Stimulated activated CD4-positive, alpha-beta T cell treated with anti-CD3 and anti-CD28 coated beads, Interleukin-12 subunit alpha, Interleukin-12 subunit beta, amount 100 ng/mL, for 24 hours (primary cell): ENCODE results near the gene EP400.
A peak's percentile ranks its signal among the peaks of the same experiment; 100 is the strongest.

Experiments used
- DNase-seq, 2 experiments: peaks; one replicate each; pipeline ENCODE4 v3.0.0-alpha.2; 2020; ENCODE audit warnings: low read depth in 2 of 2

EP400 gene

DNA sequence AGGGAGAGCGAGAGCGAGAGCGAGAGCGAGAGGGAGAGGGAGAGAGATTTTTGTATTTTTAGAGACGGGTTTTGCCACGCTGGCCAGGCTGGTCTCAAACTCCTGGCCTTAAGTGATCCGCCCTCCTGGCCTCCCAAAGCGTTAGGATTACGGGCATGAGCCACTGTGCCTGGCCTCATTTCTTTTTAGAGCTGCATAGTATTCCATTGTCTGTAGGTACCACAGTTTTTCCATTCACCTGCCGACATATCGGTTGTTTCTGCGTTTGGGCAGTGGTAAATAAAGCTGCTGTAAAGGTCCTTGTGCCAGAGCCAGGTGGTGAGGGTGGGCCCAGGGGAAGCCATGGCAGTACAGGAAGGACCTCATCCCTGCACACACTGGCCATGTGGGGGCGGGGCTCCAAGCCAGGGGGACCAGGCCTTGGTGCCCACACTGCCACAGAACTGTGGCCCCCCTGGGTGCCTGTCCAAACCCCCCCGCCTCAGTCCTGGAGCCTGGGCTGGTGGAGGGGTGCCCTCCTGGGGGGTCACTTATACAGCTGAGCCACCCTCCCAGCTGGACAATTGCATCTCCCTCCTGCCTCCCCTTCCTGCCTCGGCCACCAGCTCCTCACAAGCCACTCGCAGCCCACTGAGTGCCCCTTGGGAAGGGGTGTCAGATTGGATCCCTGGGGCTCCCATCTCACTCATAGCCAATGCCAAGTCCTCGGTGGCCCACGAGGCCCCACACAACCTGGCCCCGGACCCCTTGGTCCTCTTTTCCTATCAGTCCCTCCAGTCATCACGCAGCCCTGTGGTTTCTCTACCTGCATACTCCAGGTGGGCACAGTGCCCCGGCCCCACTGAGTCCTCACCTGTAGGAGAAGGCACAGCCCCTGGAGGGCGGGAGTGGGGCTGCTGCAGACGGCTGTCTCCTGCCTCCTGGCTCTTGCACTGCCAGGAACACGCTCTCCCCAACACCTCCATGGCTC lies 22.3 kb upstream of the EP400 start:
- no peak for DNase-seq

DNA sequence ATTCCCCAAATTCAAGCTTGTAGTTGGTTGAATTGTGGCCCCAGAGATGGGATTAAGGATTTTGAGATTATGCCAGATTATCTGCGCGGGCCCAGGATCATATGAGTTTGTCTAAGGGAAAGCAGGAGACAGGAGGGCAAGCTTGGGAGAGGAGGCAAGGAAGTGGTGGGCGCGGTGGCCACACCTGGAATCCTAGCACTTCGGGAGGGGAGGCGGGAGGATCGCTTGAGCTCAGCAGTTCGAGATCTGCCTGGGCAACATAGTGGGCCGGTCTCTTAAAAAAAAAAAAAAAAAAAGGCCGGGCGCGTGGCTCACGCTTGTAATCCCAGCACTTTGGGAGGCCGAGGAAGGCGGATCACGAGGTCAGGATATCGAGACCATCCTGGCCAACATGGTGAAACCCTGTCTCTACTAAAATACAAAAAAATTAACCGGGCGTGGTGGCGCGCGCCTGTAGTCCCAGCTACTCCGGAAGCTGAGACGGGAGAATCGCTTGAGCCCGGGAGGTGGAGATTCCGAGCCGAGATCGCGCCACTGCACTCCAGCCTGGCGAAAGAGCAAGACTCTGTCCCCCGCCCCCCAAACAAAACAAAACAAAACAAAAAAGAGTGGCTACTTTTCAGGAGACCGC lies 21.5 kb upstream of the EP400 start:
- peak in 1 of 2 experiments; percentile 25 for DNase-seq

DNA sequence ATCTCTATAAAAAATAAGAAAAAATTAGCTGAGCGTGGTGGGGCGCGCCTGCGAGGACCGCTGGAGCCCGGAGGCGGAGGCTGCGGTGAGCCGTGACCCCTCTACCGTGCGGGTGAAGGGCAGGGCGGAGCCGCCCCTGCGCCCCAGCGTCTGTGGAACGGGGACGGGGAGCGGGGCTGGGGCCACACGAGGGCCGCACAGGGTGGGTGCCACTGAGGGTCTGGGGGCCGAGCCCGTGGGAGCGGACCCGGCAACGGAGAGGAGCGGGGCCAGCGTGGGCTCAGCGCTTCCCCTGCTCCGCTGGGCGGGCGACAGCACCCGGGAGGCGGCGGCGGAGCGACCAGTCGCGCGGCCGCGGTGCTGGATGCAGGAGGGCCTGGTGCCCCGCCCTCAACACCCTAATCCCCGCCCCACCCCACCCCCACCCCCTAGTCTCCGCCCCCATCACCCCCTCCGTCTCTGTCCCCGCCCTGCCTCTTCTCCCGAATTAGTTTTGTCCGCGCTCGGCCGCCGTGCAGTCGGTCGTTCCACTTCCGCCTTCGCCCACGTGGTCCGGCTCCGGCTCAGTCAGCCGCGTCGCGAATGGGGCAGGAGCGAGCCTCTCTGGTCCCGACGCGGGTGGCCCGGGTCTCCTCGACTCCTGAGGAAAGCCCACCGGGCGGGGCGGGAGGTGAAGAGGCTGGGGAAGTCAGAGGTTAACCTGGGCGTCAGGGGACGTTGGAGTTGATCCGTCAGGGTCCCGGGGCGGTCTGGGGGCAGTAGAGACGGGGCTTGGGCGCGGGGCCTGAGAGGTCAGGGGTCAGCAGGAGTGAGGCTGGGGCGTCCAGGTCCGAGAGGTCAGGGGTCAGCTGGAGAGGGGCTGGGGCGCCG lies 20.8 kb upstream of the EP400 start, which contains the start of gene PUS1:
TSS of gene PUS1 (plus strand) at position 566 of the 870 bp plus-strand sequence. CDS start 447 bp downstream, outside the sequence.
- peak; percentile 85 to 88 for DNase-seq

DNA sequence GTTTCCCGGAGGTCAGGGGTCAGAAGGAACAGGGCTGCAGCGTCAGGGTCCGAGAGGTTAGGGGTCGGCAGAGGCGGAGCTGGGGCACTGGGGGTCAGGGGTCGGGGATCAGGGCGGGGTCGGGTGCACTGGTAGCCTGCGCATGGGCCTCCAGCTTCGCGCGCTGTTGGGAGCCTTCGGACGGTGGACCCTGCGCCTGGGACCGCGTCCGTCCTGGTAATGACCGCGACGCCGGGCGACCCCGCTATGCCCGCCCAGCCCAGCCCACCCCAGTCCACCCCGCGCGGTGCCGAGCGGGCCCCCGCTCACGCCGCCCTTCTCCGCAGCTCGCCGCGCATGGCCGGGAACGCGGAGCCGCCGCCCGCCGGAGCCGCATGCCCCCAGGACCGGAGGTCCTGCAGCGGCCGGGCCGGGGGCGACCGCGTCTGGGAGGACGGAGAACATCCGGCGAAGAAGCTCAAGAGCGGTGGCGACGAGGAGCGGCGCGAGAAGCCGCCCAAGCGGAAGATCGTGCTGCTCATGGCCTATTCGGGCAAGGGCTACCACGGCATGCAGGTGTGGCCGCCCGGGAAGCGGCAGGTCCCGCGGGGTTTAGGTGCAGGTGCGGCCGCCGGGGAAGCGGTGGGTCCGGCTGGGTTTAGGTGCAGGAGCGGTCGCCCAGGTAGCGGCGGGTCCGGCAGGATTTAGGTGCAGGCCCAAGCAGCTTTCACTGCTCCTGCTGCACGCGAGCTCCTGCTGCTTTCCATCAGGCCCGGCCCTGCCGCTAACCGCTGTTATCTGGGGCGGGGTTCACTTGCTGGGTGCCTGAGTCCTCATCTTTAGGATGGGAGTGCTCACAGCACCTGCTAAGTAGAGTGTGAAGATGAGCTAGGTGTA lies 19.9 kb upstream of the EP400 start:
- DNase-seq, result no peak

DNA sequence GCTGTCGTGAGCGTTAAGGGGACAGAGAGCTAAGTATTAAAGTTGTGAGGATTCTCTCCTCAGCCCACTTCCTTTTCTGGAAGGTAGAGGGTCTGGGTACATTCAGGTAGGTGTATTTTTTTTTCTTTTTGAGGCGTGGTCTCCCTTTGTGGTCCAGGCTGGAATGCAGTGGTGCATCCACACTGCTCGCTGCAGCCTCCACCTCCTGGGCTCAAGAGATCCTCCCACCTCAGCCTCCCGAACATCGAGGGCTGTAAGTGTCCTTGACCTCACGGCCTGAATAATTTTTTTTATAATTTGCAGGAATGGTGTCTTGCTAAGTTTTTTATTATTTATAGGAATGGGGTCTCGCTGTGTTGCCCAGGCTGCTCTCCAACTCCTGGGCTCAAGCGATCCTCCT lies 19.2 kb upstream of the EP400 start:
- DNase-seq, result no peak

DNA sequence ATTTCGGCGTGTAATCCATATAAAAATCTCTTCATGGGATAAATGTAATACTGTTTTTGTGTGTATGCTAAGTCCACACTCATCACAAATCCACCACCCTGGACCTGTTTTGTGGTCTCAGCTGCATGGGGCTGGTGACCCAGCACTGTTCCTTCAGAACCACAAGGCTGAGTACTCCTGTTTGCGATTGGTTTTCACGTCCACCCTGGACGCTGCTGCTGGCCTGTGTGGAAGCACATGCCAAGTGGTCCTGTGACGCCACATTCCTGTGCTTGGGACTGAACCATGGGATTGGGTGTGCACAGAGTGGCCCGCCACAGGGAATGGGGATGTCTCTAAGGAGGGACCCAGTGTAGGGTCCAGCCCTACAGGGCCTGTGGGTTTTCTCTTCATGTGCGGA lies 16.4 kb upstream of the EP400 start:
- no peak for DNase-seq

DNA sequence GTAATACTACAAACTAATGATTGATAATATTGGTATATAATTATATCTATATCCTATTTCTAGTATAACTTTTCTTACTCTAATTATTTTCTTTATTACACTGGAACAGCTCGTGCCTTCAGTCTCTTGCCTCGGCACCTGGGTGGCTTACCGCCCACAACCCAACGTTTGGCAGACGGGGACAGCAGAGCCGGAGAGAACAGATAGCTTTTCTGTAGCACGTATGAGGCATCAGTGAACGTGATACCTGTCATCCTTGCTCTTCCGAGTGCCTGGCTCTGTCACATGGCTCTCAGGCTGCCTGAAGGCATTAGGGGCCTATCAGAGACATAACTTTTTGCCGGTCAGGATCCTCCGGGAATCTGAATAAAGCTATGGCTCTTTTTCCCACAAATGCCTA lies 15.2 kb upstream of the EP400 start:
- no peak for DNase-seq

DNA sequence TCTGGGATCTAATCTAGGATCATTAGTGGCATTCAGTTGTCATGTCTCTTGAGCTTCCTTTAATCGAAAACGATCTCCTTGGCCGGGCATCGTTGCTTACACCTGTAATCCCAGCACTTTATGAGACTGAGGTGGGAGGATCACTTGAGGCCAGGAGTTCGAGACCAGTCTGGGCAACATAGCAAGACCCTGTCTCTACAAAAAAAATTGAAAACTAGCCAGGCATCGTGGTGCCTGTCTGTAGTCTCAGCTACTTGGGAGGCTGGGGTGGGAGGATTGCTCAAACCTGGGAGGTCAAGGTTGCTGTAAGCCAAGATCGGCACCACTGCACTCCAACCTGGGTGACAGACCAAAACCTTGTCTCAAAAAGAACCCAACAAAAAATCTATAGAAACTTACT lies 11.7 kb upstream of the EP400 start:
- DNase-seq, result no peak

DNA sequence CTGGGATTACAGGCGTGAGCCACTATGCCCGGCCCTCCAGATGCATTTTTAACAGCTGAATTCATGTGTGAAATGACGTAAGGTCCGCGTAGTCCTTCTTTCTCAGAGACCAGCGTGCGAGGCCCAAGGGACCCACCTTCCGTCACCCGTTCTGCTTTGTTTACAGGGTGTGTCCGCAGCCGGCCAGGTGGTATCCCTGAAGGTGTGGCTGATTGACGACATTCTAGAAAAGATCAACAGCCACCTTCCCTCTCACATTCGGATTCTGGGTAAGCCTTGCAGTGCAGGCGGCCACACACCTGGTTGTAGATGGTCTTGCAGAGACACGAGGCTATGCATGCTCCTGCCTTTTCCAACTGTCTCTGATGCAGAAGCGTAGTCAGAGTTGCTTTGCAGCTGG lies 10.7 kb upstream of the EP400 start:
- no peak for DNase-seq

DNA sequence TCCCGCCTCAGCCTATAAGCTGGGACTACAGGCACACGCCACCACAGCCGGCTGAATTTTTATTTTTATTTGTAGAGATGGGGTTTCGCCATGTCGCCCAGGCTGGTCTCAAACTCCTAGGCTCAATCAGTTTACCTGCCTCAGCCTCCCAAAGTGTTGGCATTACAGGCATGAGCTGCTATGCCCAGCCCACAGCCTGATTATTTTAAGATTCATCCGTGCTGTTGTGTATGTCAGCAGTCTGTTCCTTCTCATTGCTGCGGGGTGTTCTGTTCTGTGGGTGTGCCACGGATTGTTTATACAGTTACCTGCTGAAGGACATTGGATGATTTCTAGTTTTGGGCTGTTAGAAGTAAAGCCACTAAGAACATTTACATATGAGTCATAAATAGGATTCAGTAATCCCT lies 9.6 kb upstream of the EP400 start:
- DNase-seq, result no peak

DNA sequence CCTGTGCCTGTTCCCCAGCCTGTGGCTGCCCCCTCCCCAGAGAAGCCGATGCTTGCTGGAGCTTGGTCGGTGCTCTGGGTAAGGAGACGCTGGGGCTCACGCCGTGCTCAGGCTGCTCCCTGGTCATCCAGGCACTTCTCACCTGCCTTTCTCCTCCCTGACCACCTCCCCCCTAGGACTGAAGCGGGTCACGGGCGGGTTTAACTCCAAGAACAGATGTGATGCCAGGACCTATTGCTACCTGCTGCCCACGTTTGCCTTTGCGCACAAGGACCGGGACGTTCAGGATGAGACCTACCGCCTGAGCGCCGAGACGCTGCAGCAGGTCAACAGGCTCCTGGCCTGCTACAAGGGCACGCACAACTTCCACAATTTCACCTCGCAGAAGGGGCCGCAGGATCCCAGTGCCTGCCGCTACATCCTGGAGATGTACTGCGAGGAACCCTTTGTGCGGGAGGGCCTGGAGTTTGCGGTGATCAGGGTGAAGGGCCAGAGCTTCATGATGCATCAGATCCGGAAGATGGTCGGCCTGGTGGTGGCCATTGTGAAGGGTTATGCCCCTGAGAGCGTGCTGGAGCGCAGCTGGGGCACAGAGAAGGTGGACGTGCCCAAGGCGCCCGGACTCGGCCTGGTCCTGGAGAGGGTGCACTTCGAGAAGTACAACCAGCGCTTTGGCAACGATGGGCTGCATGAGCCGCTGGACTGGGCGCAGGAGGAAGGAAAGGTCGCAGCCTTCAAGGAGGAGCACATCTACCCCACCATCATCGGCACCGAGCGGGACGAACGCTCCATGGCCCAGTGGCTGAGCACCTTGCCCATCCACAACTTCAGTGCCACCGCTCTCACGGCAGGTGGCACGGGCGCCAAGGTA lies 8.4 kb upstream of the EP400 start:
- DNase-seq, result no peak

DNA sequence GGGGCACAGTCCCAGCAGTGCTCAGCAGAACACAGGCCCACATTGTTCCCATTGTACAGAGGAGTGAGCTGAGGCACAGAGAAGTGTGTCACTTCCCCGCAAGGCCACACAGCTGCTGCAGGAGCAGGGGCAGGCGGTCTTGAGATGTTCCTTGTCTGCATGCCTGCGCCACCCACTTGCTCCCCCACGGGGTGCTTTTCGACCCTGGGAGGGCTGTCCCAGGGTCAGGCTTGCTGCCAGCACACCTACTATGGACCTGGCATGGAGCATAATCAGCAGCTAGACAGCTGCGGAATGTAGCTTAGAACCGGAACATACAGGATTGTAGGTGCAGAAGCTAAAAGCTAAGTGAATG lies 7.8 kb upstream of the EP400 start:
- DNase-seq, result no peak

DNA sequence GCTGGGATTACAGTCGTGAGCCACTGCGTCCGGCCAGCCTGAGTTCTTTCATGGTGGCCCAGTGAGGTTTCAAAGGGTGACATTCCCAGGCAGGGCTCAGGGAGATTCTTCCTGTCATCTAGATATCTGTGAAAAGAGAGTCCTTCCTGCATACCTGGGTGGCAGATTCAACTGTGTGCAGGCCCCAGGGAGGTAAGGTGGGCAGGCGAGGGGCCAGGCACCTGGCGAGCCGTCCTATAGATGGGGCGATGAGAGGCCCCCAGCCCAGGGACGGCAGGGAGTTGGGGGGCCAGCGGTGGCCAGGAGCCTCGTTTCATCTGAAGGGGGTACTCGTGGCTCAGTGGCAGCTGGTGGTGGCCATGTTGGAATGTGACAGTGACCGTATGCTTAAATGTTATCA lies 7.1 kb upstream of the EP400 start:
- no peak for DNase-seq

DNA sequence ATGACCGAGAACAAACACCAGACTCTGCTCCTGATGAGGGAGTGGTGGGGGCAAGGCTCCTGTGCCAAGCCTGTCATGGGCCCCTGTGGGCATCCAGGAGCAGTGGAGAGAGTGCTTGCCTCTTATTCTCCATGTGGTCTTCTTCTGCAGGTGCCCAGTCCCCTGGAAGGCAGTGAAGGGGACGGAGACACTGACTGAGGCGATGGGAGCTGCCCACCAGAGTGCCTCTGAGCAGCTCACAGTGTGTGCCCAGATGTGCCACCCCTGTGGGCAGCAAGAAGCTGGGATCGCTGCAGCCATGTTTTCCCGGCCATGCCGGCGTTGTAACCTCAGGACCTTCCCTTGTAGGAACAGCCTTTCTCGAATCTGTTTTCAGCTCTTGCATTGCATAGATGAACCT lies 6.4 kb upstream of the EP400 start:
- DNase-seq, result no peak

DNA sequence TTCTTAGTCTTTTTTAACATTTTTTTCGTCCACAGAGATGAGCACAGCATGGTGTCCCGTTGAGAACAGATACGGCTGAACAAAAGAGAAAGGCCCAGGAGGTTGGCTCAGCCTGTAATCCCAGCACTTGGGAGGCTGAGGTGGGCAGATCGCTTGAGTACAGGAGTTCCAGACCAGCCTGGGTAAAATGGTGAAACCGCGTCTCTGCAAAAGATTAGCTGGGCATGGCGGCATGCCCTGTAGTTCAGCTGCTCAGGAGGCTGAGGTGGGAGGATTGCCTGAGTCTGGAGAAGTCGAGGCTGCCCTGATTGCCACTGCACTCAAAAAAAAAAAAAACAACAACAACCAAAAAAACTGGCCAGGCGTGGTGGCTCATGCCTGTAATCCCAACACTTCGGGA lies 5.9 kb upstream of the EP400 start:
- DNase-seq, result no peak

DNA sequence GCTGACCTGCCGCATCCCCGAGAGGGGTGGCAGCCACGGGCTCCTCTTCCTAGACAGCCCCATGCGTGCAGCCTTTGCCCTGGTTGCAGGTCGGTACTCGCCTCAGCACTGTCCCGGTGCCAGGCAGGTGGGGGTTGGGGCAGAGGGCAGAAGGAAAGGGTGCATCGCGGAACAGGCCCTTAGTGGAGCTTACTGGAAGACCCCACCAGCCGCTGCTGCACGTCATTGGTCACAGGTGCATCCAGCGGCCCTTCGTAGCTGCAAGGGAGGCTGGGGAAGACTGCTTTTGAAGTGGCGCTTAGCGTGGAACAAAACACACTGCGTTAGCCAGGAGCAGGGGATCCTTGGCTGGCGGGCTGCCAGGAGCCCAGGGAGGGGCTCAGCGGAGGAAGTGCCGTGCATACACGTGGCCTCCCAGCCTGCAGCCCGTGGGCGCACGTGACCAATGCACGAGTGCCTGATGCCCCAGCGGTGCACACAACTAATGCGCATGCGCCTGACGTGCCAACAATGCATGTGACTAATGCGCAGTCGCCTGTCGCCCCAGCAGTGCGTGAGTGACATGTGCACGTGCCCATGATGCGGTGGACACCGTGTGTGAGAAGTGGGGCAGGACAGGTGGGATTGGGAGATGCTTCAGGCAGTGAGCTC lies 5.0 kb upstream of the EP400 start:
- DNase-seq, result no peak

DNA sequence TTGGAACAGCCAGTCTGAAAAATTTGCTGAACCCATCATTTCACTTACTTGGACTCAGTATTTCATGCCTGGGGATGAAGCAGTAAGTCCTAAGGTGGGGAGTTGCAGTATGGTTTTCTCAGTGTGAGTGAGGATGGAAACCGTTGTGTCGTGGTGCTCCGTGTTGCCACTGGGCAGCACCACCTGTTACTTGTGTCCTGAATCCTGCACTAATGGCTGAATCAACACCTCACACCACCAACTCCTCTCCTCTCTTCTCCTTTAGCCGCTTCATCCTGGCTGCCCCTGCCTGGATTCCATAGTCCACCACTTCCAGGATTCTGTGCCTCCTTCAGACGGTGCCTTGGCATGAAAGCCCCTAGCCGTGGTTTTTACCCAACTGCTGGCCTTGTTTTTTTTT lies 3.0 kb upstream of the EP400 start:
- DNase-seq, result no peak

DNA sequence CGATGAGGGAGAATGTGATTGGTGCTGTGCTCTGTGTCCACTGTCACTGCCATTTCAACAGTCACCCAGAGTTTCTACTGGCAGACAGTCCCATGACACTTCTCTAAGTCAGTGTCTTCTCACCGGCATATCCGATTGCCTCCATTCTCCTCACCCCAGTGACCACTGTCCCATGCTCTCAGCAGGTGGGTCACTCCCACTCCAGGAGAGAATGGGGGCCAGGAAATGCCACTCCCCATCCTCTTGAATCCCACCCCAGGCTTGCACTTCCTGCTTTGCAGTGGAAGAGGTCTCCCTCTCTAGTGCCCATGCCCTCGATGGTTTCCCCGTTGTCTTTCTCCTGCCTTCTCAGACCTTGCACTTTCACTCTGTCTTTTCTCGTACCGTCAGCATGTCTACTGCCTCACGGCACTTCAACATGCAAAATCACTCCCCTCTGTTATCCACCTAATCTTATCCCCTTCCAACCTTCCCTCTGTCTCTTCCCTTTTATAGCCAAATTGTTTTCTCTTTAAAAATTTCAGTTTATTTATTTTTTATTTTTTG lies 2.2 kb upstream of the EP400 start:
- no peak for DNase-seq

DNA sequence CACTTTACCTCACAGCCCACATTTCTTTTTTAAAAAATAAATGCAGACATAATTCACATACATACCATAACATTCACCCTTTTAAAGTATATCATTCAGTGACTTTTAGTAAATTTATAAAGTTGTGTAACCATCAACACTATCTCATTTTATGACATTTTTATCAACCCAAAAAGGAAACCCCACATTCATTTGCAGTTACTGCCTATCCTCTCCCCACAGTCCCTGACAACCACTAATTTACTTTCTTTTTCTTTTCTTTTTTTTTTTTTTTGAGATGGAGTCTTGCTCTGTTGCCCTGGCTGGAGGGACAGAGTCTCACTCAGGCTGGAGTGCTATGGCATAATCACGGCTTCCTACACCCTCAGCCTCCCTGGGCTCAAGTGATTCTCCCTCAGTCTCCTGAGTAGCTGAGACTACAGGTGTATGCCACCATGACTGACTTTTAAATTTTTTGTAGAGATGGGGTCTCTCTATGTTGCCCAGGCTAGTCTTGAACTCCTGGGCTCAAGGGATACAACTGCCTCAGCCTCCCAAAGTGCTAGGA lies 1.5 kb upstream of the EP400 start:
- DNase-seq, result no peak
